Choroid plexus epithelial cell (primary cell): ENCODE measurements around the gene HSD11B1L.

Source experiments
- DNase-seq: peaks from one replicate; pipeline ENCODE4 v3.0.0-alpha.2; 2010; ENCODE audit warnings: low read depth
- H3K4me3 ChIP-seq: 2 replicates; pipeline ENCODE4 v1.5.1; 2011; ENCODE audit warnings: low read depth, mild to moderate bottlenecking, control low read depth, low read length, moderate library complexity
- CTCF ChIP-seq: conservative IDR thresholded peaks from 2 replicates; pipeline ENCODE4 v1.5.1; 2011; ENCODE audit warnings: low read depth, mild to moderate bottlenecking, control low read depth, inconsistent platforms, low read length, moderate library complexity

Gene HSD11B1L

GRCh38 chr19:5673752-5674151 lies 7.1 kb upstream of the HSD11B1L start:
- H3K4me3 ChIP-seq = no peak overlapping the region
- no peak for TF ChIP-seq CTCF
- DNase-seq = no peak

DNA sequence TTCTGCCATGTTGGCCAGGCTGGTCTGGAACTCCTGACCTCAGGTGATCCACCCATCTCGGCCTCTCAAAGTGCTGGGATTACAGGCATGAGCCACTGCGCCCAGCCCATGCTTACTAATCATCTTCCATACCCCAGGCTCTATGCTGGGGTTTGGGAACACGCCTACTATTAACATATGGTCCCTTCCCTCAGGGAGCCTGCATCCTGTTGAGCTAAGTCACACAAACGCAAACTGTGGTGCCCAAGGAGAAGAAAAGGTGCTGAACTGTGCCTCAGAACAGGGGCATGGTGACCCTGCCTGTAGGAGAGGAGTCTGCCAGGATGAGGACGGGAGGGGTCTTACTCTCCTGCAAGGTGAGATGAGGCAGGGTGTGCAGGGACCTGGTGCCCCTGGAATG lies 6.1 kb upstream of the HSD11B1L start:
- DNase-seq = no peak
- H3K4me3 ChIP-seq = no peak overlapping the region
- TF ChIP-seq CTCF = no peak

GRCh38 chr19:5676105-5676771 lies 4.6 kb upstream of the HSD11B1L start:
- no peak overlapping the region for H3K4me3 ChIP-seq
- DNase-seq = no peak
- TF ChIP-seq CTCF = no peak

GRCh38 chr19:5676772-5677105 lies 4.1 kb upstream of the HSD11B1L start:
- no peak overlapping the region for H3K4me3 ChIP-seq
- no peak for DNase-seq
- no peak for TF ChIP-seq CTCF

- no peak for TF ChIP-seq CTCF
- DNase-seq = no peak
- H3K4me3 ChIP-seq = no peak overlapping the region
These were observed 3.7 kb upstream of the HSD11B1L start for GRCh38 chr19:5677136-5677535.

DNA sequence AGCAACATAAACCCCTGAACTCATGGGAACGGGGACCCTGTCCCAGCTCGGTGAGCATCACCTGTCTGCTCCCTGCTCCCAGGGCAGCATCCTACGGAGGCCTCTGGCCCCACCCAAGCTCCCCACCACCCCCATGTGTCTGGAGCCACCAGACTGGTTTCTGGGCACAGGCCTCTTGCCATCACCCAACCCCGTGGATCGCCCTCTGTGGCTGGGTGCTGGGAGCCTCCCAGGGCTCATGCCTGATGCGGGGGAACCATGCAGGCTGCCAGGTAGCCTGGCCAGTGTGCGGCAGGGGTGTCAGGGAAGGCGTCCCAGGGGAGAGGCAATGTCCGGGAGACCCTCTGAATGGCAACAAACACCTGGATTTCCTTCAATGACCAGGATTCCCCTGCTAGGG lies 3.2 kb upstream of the HSD11B1L start:
- no peak for DNase-seq
- no peak for TF ChIP-seq CTCF
- no peak overlapping the region for H3K4me3 ChIP-seq

DNA sequence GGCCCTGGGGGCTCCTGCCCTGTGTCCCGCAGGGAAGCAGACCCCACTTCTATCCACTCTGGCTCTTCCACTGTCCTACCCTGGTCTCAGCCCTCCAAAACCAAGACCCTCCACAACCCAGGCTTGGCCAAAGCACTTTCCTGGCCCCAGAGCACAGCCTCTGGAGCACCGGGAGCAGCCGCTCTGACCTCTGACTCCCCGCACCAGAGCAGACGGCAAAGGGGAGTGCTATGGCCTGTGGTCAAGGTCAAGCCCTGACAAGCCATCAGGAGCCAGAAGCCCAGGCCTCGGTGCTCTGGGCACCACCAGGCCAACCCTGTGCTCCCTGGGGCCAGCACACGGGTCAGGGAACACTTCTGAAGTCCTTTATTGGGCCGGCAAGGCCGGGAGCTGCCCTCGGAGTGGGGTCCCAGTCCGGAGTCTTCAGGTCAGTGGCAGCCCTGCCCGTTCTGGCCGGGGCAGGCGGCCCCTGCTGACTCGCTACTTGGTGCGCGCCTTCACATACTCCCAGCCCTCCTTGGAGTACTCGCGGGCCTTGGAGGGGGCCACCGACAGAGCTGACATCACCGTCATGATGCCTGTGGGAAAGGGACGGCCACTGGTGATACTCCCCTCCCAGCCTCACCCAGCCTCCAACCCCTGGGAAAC lies 2.6 kb upstream of the HSD11B1L start:
- H3K4me3 ChIP-seq = no peak overlapping the region
- no peak for DNase-seq
- TF ChIP-seq CTCF = no peak
